ENCODE measurements around the gene TNIP2. TPM values are rescaled to one million over a fixed set of nuclear protein-coding genes. Genes with fewer than 3 reads are reported as not detected.

TNIP2 gene
- total RNA-seq, 2 donors from 2014 or later: 43.6 to 61.3 TPM

GRCh38 chr4:2762048-2762447 is 5.9 kb upstream of the TNIP2 start:
- no peak for DNase-seq
- peak overlapping the region; percentile 20 to 77 for H3K9ac ChIP-seq (ENCODE audit: low read depth in 2 of 2, low read length in 2 of 2)
- peak overlapping the region; percentile 95 for H3K27ac ChIP-seq
- H3K36me3 ChIP-seq: no peaks in the 10 kb centered on the region
- H3K27me3 ChIP-seq: no peaks in the 10 kb centered on the region
- H3K9me3 ChIP-seq: no peaks in the 10 kb centered on the region
- no peak overlapping the region for H3K4me3 ChIP-seq
- peaks cover 8% of the 10 kb centered on the region for H3K4me1 ChIP-seq
- no peak for TF ChIP-seq CTCF (IDR thresholded peaks at IDR 0.05)
- intact Hi-C loops (cut with DNase I): loop anchor here (5.0 kb wide), 1 partner anchor 170 kb away; no protein-coding TSS in a partner anchor

GRCh38 chr4:2761035-2761923 is 5.1 kb upstream of the TNIP2 start:
- intact Hi-C loops (cut with DNase I): loop anchor here (5.0 kb wide), 1 partner anchor 171 kb away; no protein-coding TSS in a partner anchor

GRCh38 chr4:2757426-2757825 is 1.3 kb upstream of the TNIP2 start:
- Histone ChIP-seq H3K27me3 (no peaks in the 10 kb centered on the region), H3K4me1 (peaks cover 17% of the 10 kb centered on the region)
- no peak for TF ChIP-seq CTCF (IDR thresholded peaks at IDR 0.05)

More at GRCh38 chr4:2761035-2761923, 5.1 kb upstream of the TNIP2 start:
- Histone ChIP-seq H3K27me3 (no peaks in the 10 kb centered on the region), H3K9ac (ENCODE audit: low read depth in 2 of 2, low read length in 2 of 2) (peak overlapping the region; percentile 12 to 77), H3K27ac (peak overlapping the region; percentile 95), H3K9me3 (no peaks in the 10 kb centered on the region), H3K4me1 (peaks cover 14% of the 10 kb centered on the region), H3K36me3 (no peaks in the 10 kb centered on the region), H3K4me3 (no peak overlapping the region)
- DNase-seq: peak; percentile 94
- TF ChIP-seq CTCF (IDR thresholded peaks at IDR 0.05): no peak

GRCh38 chr4:2756691-2757350 is 685 bp upstream of the TNIP2 start:
- Histone ChIP-seq H3K27me3 (no peaks in the 10 kb centered on the region), H3K9me3 (no peaks in the 10 kb centered on the region), H3K36me3 (no peaks in the 10 kb centered on the region), H3K9ac (ENCODE audit: low read depth in 2 of 2, low read length in 2 of 2) (peak overlapping the region; percentile 58 to 78), H3K4me3 (peak overlapping the region; percentile 22), H3K4me1 (peaks cover 15% of the 10 kb centered on the region), H3K27ac (peak overlapping the region; percentile 80)
- intact Hi-C loops (cut with DNase I): no loop called here
- no peak for TF ChIP-seq CTCF (IDR thresholded peaks at IDR 0.05)
- DNase-seq: no peak

More at GRCh38 chr4:2757426-2757825, 1.3 kb upstream of the TNIP2 start:
- no peak overlapping the region for H3K4me3 ChIP-seq
- peak overlapping the region in 1 of 2 donors; percentile 34 for H3K9ac ChIP-seq (ENCODE audit: low read depth in 2 of 2, low read length in 2 of 2)
- no peak overlapping the region for H3K27ac ChIP-seq
- H3K9me3 ChIP-seq: no peaks in the 10 kb centered on the region
- no peaks in the 10 kb centered on the region for H3K36me3 ChIP-seq
- intact Hi-C loops (cut with DNase I): no loop called here
- no peak for DNase-seq
